ENCODE results near the gene ASPG.

DNA sequence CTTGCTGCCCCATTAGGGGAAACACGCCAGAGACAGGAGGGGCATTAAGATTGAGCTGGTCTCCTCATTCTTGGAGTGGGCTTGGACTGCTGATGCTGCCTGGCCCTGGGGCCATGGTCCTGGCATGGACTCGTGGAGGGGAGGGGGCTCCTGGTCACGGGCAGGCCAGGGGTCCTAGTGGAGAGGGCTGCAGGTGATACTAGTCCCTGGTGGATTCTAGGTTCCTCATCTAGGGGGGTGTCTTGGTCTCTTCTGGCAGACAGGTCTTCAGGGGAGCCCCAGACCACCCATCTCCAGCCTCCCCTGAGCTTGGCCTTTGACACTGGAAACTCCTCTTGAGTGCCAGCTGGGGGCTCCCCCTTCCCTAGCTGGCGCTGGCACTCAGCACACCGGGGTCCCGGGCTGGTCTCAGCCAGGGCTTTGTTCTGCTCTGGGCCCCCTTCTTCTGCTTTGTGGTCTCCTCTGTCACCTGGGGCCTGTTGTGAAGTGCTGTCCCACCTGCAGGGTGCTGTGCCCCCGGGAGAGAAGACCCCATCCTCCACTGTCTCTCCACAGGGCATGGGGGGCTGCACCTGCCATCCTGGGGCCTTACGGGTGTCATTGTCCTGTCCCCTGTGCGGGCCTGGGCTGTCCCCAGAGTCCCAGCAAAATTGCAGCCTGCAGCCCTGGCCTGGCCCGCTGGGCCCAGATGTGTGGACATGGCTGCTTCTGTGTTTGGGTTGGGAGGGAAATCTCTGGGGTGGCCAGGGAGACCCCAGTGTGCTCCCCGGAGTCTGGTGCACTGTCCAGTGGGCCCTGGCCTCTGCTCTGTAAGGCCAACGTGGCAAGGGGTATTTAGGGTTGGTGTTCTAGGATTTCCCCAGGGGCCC, 55.2 kb downstream of the ASPG start:
- TF ChIP-seq TAF1 (CRISPR knock-in tag; IDR thresholded peaks at IDR 0.05) (no peak), ZMYM2 (CRISPR knock-in tag; IDR thresholded peaks at IDR 0.05) (no peak), JUND (CRISPR knock-in tag; IDR thresholded peaks at IDR 0.05) (no peak), MYNN (CRISPR knock-in tag; IDR thresholded peaks at IDR 0.05; ENCODE audit: low read depth) (no peak), TARDBP (CRISPR knock-in tag; IDR thresholded peaks at IDR 0.05) (no peak), NR2C2 (CRISPR knock-in tag; IDR thresholded peaks at IDR 0.05; ENCODE audit: borderline replicate concordance) (no peak)
- TF ChIP-seq, protein P1, sequence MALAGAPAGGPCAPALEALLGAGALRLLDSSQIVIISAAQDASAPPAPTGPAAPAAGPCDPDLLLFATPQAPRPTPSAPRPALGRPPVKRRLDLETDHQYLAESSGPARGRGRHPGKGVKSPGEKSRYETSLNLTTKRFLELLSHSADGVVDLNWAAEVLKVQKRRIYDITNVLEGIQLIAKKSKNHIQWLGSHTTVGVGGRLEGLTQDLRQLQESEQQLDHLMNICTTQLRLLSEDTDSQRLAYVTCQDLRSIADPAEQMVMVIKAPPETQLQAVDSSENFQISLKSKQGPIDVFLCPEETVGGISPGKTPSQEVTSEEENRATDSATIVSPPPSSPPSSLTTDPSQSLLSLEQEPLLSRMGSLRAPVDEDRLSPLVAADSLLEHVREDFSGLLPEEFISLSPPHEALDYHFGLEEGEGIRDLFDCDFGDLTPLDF (CRISPR knock-in tag; IDR thresholded peaks at IDR 0.05): no peak
- TF ChIP-seq, protein P2, sequence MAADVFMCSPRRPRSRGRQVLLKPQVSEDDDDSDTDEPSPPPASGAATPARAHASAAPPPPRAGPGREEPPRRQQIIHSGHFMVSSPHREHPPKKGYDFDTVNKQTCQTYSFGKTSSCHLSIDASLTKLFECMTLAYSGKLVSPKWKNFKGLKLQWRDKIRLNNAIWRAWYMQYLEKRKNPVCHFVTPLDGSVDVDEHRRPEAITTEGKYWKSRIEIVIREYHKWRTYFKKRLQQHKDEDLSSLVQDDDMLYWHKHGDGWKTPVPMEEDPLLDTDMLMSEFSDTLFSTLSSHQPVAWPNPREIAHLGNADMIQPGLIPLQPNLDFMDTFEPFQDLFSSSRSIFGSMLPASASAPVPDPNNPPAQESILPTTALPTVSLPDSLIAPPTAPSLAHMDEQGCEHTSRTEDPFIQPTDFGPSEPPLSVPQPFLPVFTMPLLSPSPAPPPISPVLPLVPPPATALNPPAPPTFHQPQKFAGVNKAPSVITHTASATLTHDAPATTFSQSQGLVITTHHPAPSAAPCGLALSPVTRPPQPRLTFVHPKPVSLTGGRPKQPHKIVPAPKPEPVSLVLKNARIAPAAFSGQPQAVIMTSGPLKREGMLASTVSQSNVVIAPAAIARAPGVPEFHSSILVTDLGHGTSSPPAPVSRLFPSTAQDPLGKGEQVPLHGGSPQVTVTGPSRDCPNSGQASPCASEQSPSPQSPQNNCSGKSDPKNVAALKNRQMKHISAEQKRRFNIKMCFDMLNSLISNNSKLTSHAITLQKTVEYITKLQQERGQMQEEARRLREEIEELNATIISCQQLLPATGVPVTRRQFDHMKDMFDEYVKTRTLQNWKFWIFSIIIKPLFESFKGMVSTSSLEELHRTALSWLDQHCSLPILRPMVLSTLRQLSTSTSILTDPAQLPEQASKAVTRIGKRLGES (CRISPR knock-in tag; IDR thresholded peaks at IDR 0.05; ENCODE audit: borderline replicate concordance): no peak
- TF ChIP-seq, protein P3, sequence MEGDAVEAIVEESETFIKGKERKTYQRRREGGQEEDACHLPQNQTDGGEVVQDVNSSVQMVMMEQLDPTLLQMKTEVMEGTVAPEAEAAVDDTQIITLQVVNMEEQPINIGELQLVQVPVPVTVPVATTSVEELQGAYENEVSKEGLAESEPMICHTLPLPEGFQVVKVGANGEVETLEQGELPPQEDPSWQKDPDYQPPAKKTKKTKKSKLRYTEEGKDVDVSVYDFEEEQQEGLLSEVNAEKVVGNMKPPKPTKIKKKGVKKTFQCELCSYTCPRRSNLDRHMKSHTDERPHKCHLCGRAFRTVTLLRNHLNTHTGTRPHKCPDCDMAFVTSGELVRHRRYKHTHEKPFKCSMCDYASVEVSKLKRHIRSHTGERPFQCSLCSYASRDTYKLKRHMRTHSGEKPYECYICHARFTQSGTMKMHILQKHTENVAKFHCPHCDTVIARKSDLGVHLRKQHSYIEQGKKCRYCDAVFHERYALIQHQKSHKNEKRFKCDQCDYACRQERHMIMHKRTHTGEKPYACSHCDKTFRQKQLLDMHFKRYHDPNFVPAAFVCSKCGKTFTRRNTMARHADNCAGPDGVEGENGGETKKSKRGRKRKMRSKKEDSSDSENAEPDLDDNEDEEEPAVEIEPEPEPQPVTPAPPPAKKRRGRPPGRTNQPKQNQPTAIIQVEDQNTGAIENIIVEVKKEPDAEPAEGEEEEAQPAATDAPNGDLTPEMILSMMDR (CRISPR knock-in tag; IDR thresholded peaks at IDR 0.05): no peak

Measured in HepG2 (cell line).